HepG2 (cell line): ENCODE data around the gene VTN. TPM values are rescaled to one million over a fixed set of nuclear protein-coding genes. Genes with fewer than 3 reads are reported as not detected.

Experiments used
- CAMTA2 ChIP-seq: sonication (generic); formaldehyde crosslinking; IDR thresholded peaks from 2 replicates; pipeline ENCODE4 v1.4.0; 2020; ENCODE audit warnings: mild to moderate bottlenecking, missing genetic modification reagents, borderline replicate concordance
- LCORL ChIP-seq, 2 experiments: fragments of 450-650 bp in 1 of 2; sonication (generic) in 1 of 2; formaldehyde crosslinking in 1 of 2; IDR thresholded peaks; 2 replicates each; pipeline versions ENCODE4 v1.5.0 to v1.6.1; 2017 to 2020; ENCODE audit warnings: antibody characterized with exemption in 1 of 2, missing genetic modification reagents in 1 of 2
- MEIS1 ChIP-seq: sonication (generic); formaldehyde crosslinking; IDR thresholded peaks from 2 replicates; pipeline ENCODE4 v1.9.0; 2021; ENCODE audit warnings: mild to moderate bottlenecking, missing genetic modification reagents, moderate library complexity, borderline replicate concordance
- PHF21A ChIP-seq: sonication (generic); formaldehyde crosslinking; IDR thresholded peaks from 2 replicates; pipeline ENCODE4 v1.5.0; 2020; ENCODE audit warnings: mild to moderate bottlenecking, missing genetic modification reagents
- RFX5 ChIP-seq: IDR thresholded peaks from 2 replicates; pipeline ENCODE4 v1.6.1; 2011; ENCODE audit warnings: low read depth, low read length, improper control_type of control experiment
- SRF ChIP-seq: IDR thresholded peaks from 2 replicates; pipeline ENCODE4 v1.6.1; 2011; ENCODE audit warnings: mild to moderate bottlenecking, low read depth, low read length, moderate library complexity
- TARDBP ChIP-seq: sonication (generic); formaldehyde crosslinking; IDR thresholded peaks from 2 replicates; pipeline ENCODE4 v1.8.0; 2022; ENCODE audit warnings: mild to moderate bottlenecking, missing genetic modification reagents
- ZBTB3 ChIP-seq: sonication (generic); formaldehyde crosslinking; IDR thresholded peaks from 2 replicates; pipeline ENCODE4 v1.4.0; 2020; ENCODE audit warnings: low read depth, mild to moderate bottlenecking, moderate library complexity, missing genetic modification reagents, borderline replicate concordance
- ZFP41 ChIP-seq: sonication (generic); formaldehyde crosslinking; IDR thresholded peaks from 2 replicates; pipeline ENCODE4 v1.4.0; 2020; ENCODE audit warnings: mild to moderate bottlenecking, missing genetic modification reagents, borderline replicate concordance
- ZNF292 ChIP-seq: sonication (generic); formaldehyde crosslinking; IDR thresholded peaks from 2 replicates; pipeline ENCODE4 v1.8.1; 2022; ENCODE audit warnings: mild to moderate bottlenecking, low read depth, missing genetic modification reagents, borderline replicate concordance
- ZNF550 ChIP-seq: sonication (generic); formaldehyde crosslinking; IDR thresholded peaks from 2 replicates; pipeline ENCODE4 v1.4.0; 2020; ENCODE audit warnings: mild to moderate bottlenecking, missing genetic modification reagents, borderline replicate concordance
- ZNF557 ChIP-seq: sonication (generic); formaldehyde crosslinking; IDR thresholded peaks from 2 replicates; pipeline ENCODE4 v1.4.0; 2020; ENCODE audit warnings: missing genetic modification reagents
- polyA plus RNA-seq, 8 experiments: library from polyadenylated mRNA; depleted of rRNA in 3 of 8; stranded (reverse) in 7 of 8; unstranded in 1 of 8; fragments of >200 nt; fragmentation: Illumina TruSeq in 4 of 8; extraction: Trizol in 4 of 8; gene quantifications; 2 replicates each; pipeline versions ENCODE4 v1.2.1 to v1.2.3, GENCODE V29; 2011 to 2016; ENCODE audit warnings: low read depth in 4 of 8, missing spikeins in 1 of 8, mixed read lengths in 1 of 8; ENCODE audit not compliant: insufficient read depth in 1 of 8
- total RNA-seq, 5 experiments: library from RNA; depleted of rRNA; stranded (reverse); fragments of >200 nt; fragmentation: Illumina TruSeq; extraction: Trizol; gene quantifications; 2 replicates each; pipeline ENCODE4 v1.2.3, GENCODE V29; 2016; ENCODE audit warnings: low read depth in 1 of 5
- TF ChIP-seq, protein P1 (sequence below): sonication (generic); formaldehyde crosslinking; IDR thresholded peaks from 2 replicates; pipeline ENCODE4 v1.4.0; 2020; ENCODE audit warnings: missing genetic modification reagents
- TF ChIP-seq, protein P2 (sequence below): sonication (generic); formaldehyde crosslinking; IDR thresholded peaks from 2 replicates; pipeline ENCODE4 v1.5.1; 2020; ENCODE audit warnings: mild to moderate bottlenecking, missing genetic modification reagents
- TF ChIP-seq, protein P3 (sequence below): IDR thresholded peaks from 2 replicates; pipeline ENCODE4 v1.6.1; 2016; ENCODE audit warnings: mild to moderate bottlenecking
- TF ChIP-seq, protein P4 (sequence below): fragments of 450-650 bp; IDR thresholded peaks from 2 replicates; pipeline ENCODE4 v1.6.1; 2016

Gene VTN
- total and polyA plus RNA-seq, 2 of the 13 experiments (the other 11 are each of a cell fraction or from before 2014, with no cell fraction given): 108 to 131 TPM

DNA sequence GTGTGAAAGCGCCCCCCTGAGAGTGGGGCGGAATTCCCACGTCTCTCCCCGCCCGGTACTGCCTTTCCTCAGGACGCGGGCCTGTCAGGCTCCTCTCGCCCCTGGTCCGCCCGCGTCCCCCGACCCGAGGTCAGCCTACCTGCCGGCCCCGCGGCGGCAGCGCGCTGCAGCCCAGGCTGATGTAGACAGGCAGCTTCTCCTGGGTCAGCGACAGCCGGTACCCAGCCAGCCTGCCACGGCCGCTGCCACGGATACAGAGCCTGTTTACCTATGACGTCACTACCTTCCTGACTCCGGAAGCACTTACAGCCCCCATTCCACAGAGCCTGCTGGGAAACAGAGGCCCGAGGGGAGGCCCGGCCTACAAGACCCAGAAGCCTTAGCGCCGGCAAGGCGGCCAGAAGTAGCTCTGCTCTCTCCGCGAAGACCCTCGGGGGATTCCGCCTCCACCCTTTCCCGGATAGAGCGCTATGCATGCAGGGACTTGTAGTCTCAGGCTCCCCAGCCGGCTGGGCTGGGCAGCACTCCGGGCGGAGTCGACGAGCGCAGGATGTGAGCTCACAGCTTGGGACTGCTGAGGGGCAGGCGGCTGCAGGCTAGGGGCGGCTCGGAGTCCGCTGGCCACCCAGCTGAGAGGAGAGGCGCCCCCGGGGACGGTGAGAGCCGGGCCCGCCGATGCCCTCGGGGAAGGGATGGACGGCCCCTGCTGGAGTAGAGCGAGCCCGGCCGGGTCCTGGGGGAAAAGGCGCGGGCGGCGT is 34.7 kb downstream of the VTN start, which contains the start of the genes IFT20 and TNFAIP1 (continued):
- TF ChIP-seq, protein P1, sequence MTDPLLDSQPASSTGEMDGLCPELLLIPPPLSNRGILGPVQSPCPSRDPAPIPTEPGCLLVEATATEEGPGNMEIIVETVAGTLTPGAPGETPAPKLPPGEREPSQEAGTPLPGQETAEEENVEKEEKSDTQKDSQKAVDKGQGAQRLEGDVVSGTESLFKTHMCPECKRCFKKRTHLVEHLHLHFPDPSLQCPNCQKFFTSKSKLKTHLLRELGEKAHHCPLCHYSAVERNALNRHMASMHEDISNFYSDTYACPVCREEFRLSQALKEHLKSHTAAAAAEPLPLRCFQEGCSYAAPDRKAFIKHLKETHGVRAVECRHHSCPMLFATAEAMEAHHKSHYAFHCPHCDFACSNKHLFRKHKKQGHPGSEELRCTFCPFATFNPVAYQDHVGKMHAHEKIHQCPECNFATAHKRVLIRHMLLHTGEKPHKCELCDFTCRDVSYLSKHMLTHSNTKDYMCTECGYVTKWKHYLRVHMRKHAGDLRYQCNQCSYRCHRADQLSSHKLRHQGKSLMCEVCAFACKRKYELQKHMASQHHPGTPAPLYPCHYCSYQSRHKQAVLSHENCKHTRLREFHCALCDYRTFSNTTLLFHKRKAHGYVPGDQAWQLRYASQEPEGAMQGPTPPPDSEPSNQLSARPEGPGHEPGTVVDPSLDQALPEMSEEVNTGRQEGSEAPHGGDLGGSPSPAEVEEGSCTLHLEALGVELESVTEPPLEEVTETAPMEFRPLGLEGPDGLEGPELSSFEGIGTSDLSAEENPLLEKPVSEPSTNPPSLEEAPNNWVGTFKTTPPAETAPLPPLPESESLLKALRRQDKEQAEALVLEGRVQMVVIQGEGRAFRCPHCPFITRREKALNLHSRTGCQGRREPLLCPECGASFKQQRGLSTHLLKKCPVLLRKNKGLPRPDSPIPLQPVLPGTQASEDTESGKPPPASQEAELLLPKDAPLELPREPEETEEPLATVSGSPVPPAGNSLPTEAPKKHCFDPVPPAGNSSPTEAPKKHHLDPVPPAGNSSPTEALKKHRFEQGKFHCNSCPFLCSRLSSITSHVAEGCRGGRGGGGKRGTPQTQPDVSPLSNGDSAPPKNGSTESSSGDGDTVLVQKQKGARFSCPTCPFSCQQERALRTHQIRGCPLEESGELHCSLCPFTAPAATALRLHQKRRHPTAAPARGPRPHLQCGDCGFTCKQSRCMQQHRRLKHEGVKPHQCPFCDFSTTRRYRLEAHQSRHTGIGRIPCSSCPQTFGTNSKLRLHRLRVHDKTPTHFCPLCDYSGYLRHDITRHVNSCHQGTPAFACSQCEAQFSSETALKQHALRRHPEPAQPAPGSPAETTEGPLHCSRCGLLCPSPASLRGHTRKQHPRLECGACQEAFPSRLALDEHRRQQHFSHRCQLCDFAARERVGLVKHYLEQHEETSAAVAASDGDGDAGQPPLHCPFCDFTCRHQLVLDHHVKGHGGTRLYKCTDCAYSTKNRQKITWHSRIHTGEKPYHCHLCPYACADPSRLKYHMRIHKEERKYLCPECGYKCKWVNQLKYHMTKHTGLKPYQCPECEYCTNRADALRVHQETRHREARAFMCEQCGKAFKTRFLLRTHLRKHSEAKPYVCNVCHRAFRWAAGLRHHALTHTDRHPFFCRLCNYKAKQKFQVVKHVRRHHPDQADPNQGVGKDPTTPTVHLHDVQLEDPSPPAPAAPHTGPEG (CRISPR knock-in tag): peak; percentile 36; the same call in 1 of the 2 replicates
- TF ChIP-seq LCORL (IDR thresholded peaks at IDR 0.05) (no peak), LCORL (CRISPR knock-in tag; IDR thresholded peaks at IDR 0.05) (0 out of 2 replicates have a peak, but pooled peaks have one; percentile 26), RFX5 (peak; percentile 82; the same call in 1 of the 2 replicates), CAMTA2 (CRISPR knock-in tag) (0 out of 2 replicates have a peak, but pooled peaks have one; percentile 44), ZBTB3 (CRISPR knock-in tag) (no peak; the same call in 1 of the 2 replicates), ZNF550 (no peak), ZNF557 (CRISPR knock-in tag) (0 out of 2 replicates have a peak, but pooled peaks have one; percentile 15), SRF (no peak), MEIS1 (CRISPR knock-in tag) (peak; percentile 38; the same call in 1 of the 2 replicates), ZNF292 (peak; percentile 18; the same call in 1 of the 2 replicates), PHF21A (CRISPR knock-in tag) (peak; percentile 69), TARDBP (peak; percentile 81), ZFP41 (CRISPR knock-in tag) (no peak)
- TF ChIP-seq, protein P2, sequence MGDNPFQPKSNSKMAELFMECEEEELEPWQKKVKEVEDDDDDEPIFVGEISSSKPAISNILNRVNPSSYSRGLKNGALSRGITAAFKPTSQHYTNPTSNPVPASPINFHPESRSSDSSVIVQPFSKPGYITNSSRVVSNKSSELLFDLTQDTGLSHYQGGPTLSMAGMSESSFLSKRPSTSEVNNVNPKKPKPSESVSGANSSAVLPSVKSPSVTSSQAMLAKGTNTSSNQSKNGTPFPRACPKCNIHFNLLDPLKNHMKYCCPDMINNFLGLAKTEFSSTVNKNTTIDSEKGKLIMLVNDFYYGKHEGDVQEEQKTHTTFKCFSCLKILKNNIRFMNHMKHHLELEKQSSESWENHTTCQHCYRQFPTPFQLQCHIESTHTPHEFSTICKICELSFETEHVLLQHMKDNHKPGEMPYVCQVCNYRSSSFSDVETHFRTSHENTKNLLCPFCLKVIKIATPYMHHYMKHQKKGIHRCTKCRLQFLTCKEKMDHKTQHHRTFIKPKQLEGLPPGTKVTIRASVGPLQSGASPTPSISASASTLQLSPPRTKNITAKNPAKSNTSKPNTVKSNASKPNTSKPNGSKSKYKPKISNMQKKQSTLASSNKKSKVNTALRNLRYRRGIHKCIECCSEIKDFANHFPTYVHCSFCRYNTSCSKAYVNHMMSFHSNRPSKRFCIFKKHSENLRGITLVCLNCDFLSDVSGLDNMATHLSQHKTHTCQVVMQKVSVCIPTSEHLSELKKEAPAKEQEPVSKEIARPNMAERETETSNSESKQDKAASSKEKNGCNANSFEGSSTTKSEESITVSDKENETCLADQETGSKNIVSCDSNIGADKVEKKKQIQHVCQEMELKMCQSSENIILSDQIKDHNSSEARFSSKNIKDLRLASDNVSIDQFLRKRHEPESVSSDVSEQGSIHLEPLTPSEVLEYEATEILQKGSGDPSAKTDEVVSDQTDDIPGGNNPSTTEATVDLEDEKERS (CRISPR knock-in tag): no peak
- TF ChIP-seq, protein P3, sequence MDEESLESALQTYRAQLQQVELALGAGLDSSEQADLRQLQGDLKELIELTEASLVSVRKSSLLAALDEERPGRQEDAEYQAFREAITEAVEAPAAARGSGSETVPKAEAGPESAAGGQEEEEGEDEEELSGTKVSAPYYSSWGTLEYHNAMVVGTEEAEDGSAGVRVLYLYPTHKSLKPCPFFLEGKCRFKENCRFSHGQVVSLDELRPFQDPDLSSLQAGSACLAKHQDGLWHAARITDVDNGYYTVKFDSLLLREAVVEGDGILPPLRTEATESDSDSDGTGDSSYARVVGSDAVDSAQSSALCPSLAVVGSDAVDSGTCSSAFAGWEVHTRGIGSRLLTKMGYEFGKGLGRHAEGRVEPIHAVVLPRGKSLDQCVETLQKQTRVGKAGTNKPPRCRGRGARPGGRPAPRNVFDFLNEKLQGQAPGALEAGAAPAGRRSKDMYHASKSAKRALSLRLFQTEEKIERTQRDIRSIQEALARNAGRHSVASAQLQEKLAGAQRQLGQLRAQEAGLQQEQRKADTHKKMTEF (CRISPR knock-in tag): peak; percentile 87
- TF ChIP-seq, protein P4, sequence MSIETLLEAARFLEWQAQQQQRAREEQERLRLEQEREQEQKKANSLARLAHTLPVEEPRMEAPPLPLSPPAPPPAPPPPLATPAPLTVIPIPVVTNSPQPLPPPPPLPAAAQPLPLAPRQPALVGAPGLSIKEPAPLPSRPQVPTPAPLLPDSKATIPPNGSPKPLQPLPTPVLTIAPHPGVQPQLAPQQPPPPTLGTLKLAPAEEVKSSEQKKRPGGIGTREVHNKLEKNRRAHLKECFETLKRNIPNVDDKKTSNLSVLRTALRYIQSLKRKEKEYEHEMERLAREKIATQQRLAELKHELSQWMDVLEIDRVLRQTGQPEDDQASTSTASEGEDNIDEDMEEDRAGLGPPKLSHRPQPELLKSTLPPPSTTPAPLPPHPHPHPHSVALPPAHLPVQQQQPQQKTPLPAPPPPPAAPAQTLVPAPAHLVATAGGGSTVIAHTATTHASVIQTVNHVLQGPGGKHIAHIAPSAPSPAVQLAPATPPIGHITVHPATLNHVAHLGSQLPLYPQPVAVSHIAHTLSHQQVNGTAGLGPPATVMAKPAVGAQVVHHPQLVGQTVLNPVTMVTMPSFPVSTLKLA: peak; percentile 21; the same call in 1 of the 2 replicates
